SK-N-MC (cell line): Measurements from ENCODE around the gene ARID1B.

Experiments used
- DNase-seq: peaks from one replicate; pipeline ENCODE4 v3.0.0-alpha.2; 2011; ENCODE audit warnings: low read depth, low spot score
- H3K27ac ChIP-seq: fragments of 200-600 bp; sonication (generic); 2 replicates; pipeline ENCODE4 v1.5.1; 2016; ENCODE audit warnings: mixed run types
- H3K36me3 ChIP-seq: fragments of 200-600 bp; sonication (generic); 2 replicates; pipeline ENCODE4 v1.6.1; 2017; ENCODE audit warnings: antibody characterized with exemption, low read length, mixed read lengths; ENCODE audit not compliant: insufficient read depth
- H3K4me3 ChIP-seq: fragments of 200-600 bp; sonication (generic); 2 replicates; pipeline ENCODE4 v1.5.1; 2016
- H3K9ac ChIP-seq: fragments of 200-600 bp; sonication (generic); 2 replicates; pipeline ENCODE4 v1.8.0; 2017; ENCODE audit warnings: mixed run types, mixed read lengths; ENCODE audit not compliant: insufficient read length
- H3K9me3 ChIP-seq: fragments of 200-600 bp; sonication (generic); 2 replicates; pipeline ENCODE4 v1.6.1; 2017; ENCODE audit warnings: low read depth, mild to moderate bottlenecking, antibody characterized with exemption, low read length, moderate library complexity, mixed read lengths
- EZH2 ChIP-seq: fragments of 200-600 bp; sonication (generic); IDR thresholded peaks from one replicate; pipeline ENCODE4 v1.6.1; 2017; ENCODE audit warnings: antibody characterized with exemption
- FOXP2 ChIP-seq: optimal IDR thresholded peaks from 2 replicates; pipeline ENCODE3; 2011; ENCODE audit warnings: mild to moderate bottlenecking, moderate library complexity; ENCODE audit not compliant: insufficient read depth; ENCODE audit errors: extremely low read length, control extremely low read depth
- POLR2AphosphoS5 ChIP-seq: IDR thresholded peaks from 2 replicates; pipeline ENCODE4 v1.6.1; 2012; ENCODE audit warnings: mild to moderate bottlenecking, low read depth, low read length, borderline replicate concordance

ARID1B gene

DNA sequence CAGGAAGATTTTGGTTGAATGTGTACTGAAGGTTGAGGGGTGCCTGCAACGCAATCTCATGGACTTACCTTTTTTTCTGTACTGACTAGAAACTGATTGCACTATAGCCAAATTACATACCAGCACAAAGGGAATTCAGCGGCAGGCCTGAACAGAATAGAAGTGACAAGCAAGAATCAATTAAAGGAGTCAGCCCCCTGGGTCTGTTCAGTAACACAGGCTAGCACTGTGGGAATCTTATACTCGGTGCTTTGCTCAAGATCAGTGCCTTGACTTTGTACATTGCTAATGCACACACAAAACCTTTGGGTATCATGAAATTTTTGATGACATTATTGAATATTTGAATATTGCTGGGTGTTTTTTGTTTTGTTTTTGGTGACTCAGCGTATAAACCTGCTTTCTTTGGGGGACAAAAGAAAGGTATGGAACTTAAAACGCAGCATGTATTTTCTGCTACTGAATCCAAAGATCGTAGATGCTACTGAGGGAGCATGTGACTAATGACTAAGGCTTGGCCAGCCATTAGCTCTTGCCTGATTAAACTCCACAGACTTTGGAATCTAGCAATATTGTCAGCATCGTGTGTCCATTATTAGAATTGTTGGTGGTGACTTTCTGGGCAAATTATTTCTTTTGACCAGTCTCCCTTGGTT is 236.6 kb downstream of the ARID1B start:
- Histone ChIP-seq H3K36me3 (peaks cover 4% of the 10 kb centered on the region; the same call in 1 of the 2 replicates), H3K9me3 (no peaks in the 10 kb centered on the region), H3K9ac (no peak overlapping the region), H3K27ac (no peak overlapping the region), H3K4me3 (no peak overlapping the region)
- TF ChIP-seq EZH2 (no peak), FOXP2 (no peak), POLR2AphosphoS5 (no peak)
- DNase-seq, result no peak

DNA sequence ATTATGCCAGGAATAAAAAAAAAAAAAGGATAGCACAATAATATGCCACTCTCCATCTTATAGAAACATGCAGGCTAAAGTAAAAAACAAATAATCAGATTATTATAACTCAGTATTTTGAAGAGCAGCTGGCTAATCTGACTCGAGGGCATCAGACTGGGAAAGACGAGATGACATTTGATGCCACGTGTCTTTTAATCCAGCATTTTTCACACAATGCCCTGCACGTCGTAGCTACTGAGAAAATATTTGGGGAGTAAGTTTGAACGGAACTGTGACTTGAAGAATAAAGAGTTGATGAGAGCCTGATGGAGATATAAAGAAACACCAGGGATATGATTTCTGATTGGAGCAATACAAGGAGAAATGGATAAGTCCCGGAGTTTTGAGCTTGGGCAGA is 237.7 kb downstream of the ARID1B start:
- H3K9ac ChIP-seq, result no peak overlapping the region
- no peak for DNase-seq

DNA sequence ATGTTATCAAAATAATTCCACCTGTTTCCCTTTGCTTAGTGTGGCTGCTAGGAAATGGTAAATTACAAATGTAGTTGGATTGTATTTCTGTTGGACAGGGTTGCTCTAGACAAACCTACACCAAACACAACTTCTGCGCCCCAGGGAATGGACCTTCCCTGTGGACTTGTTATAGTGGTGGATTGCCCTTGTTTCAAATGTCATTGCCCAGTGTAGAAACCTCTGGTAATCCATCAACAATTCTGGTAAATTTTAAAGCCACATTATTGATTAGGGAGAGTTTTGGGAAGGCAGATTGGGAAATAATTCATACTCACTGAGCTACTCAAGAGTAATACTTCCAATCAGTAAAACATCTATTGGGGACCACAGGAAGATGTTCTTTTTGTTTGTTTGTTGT is 239.8 kb downstream of the ARID1B start:
- H3K9me3 ChIP-seq, result no peaks in the 10 kb centered on the region
- no peak overlapping the region for H3K27ac ChIP-seq
- TF ChIP-seq POLR2AphosphoS5 (no peak), FOXP2 (no peak), EZH2 (no peak)
- no peak overlapping the region for H3K4me3 ChIP-seq
- no peak overlapping the region for H3K9ac ChIP-seq
- H3K36me3 ChIP-seq, result no peaks in the 10 kb centered on the region
- no peak for DNase-seq

More for the DNA sequence above, 237.7 kb downstream of the ARID1B start:
- Histone ChIP-seq H3K27ac (no peak overlapping the region), H3K36me3 (peaks cover 4% of the 10 kb centered on the region; the same call in 1 of the 2 replicates), H3K9me3 (no peaks in the 10 kb centered on the region), H3K4me3 (no peak overlapping the region)
- no peak for TF ChIP-seq FOXP2

DNA sequence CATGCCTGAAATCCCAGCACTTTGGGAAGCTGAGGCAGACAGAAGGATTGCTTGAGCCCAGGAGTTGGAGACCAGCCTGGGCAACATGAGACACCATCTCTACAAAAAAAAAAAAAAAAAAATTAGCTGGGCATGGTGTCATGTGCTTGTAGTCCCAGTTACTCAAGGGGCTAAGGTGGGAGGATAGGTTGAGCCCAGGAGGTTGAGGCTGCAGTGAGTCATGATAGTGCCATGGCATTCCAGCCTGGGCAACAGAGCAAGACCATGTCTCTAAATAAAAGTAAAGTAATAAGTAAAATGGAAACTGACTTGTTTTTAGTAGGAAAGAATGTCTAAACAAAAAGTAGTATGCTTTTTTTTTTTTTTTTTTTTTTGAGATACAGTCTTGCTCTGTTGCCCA is 240.7 kb downstream of the ARID1B start:
- DNase-seq, result no peak
- no peak overlapping the region for H3K9ac ChIP-seq

DNA sequence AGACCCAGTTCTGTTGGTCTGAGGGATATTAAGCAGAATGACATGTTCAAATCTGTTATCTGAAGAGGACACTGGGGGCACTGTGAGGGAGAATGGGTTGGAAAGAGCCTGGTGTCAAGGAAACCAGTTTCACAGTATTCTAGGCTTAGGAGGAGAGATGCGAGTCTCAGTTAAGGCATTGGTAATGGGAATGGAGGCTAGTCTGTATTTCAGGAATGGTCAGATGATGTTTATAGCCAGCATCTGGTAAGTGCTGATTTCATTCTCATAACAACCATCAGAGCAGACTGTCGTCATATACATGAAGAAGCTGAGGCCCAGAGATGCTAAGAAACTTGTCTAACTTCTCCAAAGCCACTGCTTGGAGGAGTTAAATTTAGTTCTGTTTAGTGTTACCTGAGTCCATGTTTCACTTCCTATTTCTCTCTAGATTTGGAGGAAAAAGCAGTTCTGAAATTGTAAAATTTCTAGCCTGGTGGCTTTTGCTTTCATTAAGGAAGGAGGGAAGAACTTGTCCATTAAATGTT is 242.0 kb downstream of the ARID1B start:
- DNase-seq, result no peak

More for the DNA sequence above, 240.7 kb downstream of the ARID1B start:
- H3K27ac ChIP-seq, result no peak overlapping the region
- H3K36me3 ChIP-seq, result no peaks in the 10 kb centered on the region
- no peaks in the 10 kb centered on the region for H3K9me3 ChIP-seq
- no peak overlapping the region for H3K4me3 ChIP-seq
- TF ChIP-seq POLR2AphosphoS5 (no peak), FOXP2 (no peak), EZH2 (no peak)

DNA sequence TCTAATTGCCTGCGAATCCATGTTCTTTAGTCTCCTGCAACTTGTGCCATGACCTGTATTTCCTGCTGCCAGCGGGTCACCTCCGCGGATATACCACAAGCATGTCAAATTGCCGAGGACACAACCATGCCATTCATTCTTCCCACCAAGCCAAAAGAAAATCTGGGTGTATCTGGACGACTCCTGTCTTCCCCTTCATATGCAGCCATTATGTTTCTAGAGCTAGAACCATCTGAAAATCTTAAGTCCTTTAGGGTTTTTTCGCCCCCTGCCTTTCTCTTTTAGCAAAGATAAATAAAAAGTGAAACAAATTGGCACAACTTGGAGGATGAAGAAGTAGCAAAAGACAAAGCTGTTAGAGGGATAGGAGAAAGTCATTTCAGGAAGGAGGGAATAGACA is 242.6 kb downstream of the ARID1B start:
- DNase-seq, result peak; percentile 34
- peak overlapping the region; percentile 28 for H3K4me3 ChIP-seq
- H3K27ac ChIP-seq, result peak overlapping the region; percentile 100
- TF ChIP-seq FOXP2, result no peak
- TF ChIP-seq POLR2AphosphoS5, result no peak
- H3K9ac ChIP-seq, result peak overlapping the region; percentile 20
- no peaks in the 10 kb centered on the region for H3K9me3 ChIP-seq
- peaks cover 4% of the 10 kb centered on the region; the same call in 1 of the 2 replicates for H3K36me3 ChIP-seq

More for the DNA sequence above, 242.0 kb downstream of the ARID1B start:
- TF ChIP-seq FOXP2 (no peak), POLR2AphosphoS5 (0 out of 2 replicates have a peak, but pooled peaks have one; percentile 11), EZH2 (no peak)
- no peak overlapping the region for H3K9ac ChIP-seq
- peak overlapping the region; percentile 100 for H3K27ac ChIP-seq
- H3K9me3 ChIP-seq, result no peaks in the 10 kb centered on the region
- no peaks in the 10 kb centered on the region for H3K36me3 ChIP-seq
- H3K4me3 ChIP-seq, result peak overlapping the region; percentile 28

DNA sequence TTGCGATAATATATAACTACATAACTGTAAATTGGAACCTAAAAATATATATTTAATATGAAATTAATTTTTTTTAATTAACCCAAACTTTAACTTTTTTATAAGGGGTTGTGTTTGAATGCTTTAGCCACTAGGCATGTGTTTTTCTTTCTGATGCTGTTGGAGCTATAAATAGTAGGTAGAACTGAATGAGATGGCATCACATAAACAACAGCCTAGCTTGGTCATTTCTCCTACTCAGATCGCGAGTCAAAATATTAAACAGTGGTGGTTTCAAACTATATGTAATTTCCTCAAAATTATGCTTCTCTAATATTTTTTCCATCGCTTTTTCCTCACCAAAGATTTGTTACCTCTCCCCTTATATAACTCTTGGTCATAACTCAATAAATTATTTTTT is 243.2 kb downstream of the ARID1B start:
- DNase-seq, result no peak
- Histone ChIP-seq H3K9me3 (peaks cover 4% of the 10 kb centered on the region; the same call in 1 of the 2 replicates), H3K9ac (peak overlapping the region; percentile 98), H3K36me3 (peaks cover 11% of the 10 kb centered on the region; the same call in 1 of the 2 replicates), H3K4me3 (peak overlapping the region; percentile 96), H3K27ac (peak overlapping the region; percentile 100)
- no peak for TF ChIP-seq EZH2
- no peak for TF ChIP-seq POLR2AphosphoS5
- TF ChIP-seq FOXP2, result no peak

DNA sequence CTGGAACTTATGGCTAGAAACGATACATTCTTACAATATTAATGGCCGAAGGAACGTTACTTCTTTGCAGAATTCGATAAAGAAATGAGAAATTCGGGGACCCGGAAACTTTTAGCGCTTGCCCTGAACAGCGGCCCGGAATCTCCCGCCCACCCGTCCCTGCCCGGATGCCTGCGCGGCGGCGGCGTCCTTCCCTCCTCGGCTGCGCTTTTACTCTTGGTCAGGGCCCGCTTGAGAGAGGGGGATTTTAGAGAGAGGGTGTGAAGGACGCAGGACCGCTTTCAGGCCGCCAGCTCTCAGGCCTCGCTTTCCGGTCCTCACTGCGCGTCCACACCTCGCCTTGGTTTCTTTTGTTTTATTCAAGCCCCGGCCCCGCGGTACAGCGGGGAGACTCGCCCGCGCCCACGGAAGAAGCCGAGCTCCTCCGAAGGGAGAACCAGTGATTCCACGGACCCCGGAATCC is 243.7 kb downstream of the ARID1B start:
- no peak for TF ChIP-seq EZH2
- no peak for TF ChIP-seq POLR2AphosphoS5
- TF ChIP-seq FOXP2, result no peak
- Histone ChIP-seq H3K27ac (peak overlapping the region; percentile 100), H3K9me3 (peaks cover 8% of the 10 kb centered on the region; the same call in 1 of the 2 replicates), H3K9ac (peak overlapping the region; percentile 98), H3K36me3 (peaks cover 14% of the 10 kb centered on the region; the same call in 1 of the 2 replicates), H3K4me3 (peak overlapping the region; percentile 96)
- no peak for DNase-seq
